Mesenchymal stem cell (in vitro differentiated cells and primary cell): ENCODE data around the gene AUTS2.

Experiments
- DNase-seq: peaks from one replicate; pipeline ENCODE4 v3.0.0-alpha.2; 2013
- H2AFZ ChIP-seq: one replicate; pipeline ENCODE4 v1.6.1; 2013; ENCODE audit warnings: low read depth, mild to moderate bottlenecking, control low read depth, inconsistent platforms, low read length, moderate library complexity
- H2AK5ac ChIP-seq: 2 replicates; pipeline ENCODE4 v1.6.1; 2013; ENCODE audit warnings: low read length, moderate library complexity, mild to moderate bottlenecking, inconsistent platforms; ENCODE audit not compliant: severe bottlenecking
- H2BK120ac ChIP-seq: one replicate; pipeline ENCODE4 v1.6.1; 2013; ENCODE audit warnings: low read depth, mild to moderate bottlenecking, inconsistent platforms, low read length, moderate library complexity
- H2BK12ac ChIP-seq, 2 experiments: one replicate each; pipeline ENCODE4 v1.6.1; 2013; ENCODE audit warnings: inconsistent platforms in 2 of 2, low read length in 2 of 2, mild to moderate bottlenecking in 2 of 2, moderate library complexity in 2 of 2, control low read depth in 1 of 2
- H2BK15ac ChIP-seq: one replicate; pipeline ENCODE4 v1.6.1; 2013; ENCODE audit warnings: mild to moderate bottlenecking, low read depth, inconsistent platforms; ENCODE audit not compliant: poor library complexity, severe bottlenecking
- H2BK5ac ChIP-seq: 2 replicates; pipeline ENCODE4 v1.6.1; 2013; ENCODE audit warnings: low read depth, mild to moderate bottlenecking, low read length, control low read depth, inconsistent platforms; ENCODE audit not compliant: poor library complexity, severe bottlenecking
- H3K14ac ChIP-seq, 2 experiments: one replicate each; pipeline ENCODE4 v1.6.1; 2013; ENCODE audit warnings: inconsistent platforms in 2 of 2, low read length in 2 of 2, control low read depth in 1 of 2, mild to moderate bottlenecking in 1 of 2, moderate library complexity in 1 of 2
- H3K18ac ChIP-seq, 2 experiments: one replicate each; pipeline ENCODE4 v1.6.1; 2013; ENCODE audit warnings: inconsistent platforms in 2 of 2, low read length in 2 of 2, control low read depth in 1 of 2, low read depth in 1 of 2, mild to moderate bottlenecking in 1 of 2
- H3K23ac ChIP-seq, 2 experiments: one replicate each; pipeline ENCODE4 v1.6.1; 2013; ENCODE audit warnings: inconsistent platforms in 2 of 2, low read length in 2 of 2, mild to moderate bottlenecking in 2 of 2, moderate library complexity in 2 of 2, control low read depth in 1 of 2
- H3K27ac ChIP-seq: 2 replicates; pipeline ENCODE4 v1.5.1; 2013; ENCODE audit warnings: mild to moderate bottlenecking, moderate library complexity, low read length, control low read depth, inconsistent platforms; ENCODE audit not compliant: poor library complexity, severe bottlenecking
- H3K27me3 ChIP-seq, 2 experiments: 2 replicates each; pipeline versions ENCODE4 v1.6.1 to v1.7.0; 2013; ENCODE audit warnings: low read length in 2 of 2, mild to moderate bottlenecking in 2 of 2, moderate library complexity in 2 of 2, control low read depth in 1 of 2, inconsistent platforms in 1 of 2; ENCODE audit not compliant: control insufficient read depth in 1 of 2, insufficient read depth in 1 of 2
- H3K36me3 ChIP-seq, 2 experiments: 2 replicates each; pipeline versions ENCODE4 v1.6.1 to v1.7.0; 2013; ENCODE audit warnings: low read length in 2 of 2, control low read depth in 1 of 2, inconsistent platforms in 1 of 2, low read depth in 1 of 2, mild to moderate bottlenecking in 1 of 2; ENCODE audit not compliant: insufficient read depth in 2 of 2, control insufficient read depth in 1 of 2
- H3K4ac ChIP-seq, 2 experiments: one replicate each; pipeline ENCODE4 v1.6.1; 2013; ENCODE audit warnings: inconsistent platforms in 2 of 2, low read length in 2 of 2, mild to moderate bottlenecking in 2 of 2, moderate library complexity in 2 of 2, control low read depth in 1 of 2, low read depth in 1 of 2
- H3K4me1 ChIP-seq: 2 replicates; pipeline ENCODE4 v1.6.1; 2013; ENCODE audit warnings: low read depth, low read length, control low read depth; ENCODE audit not compliant: control insufficient read depth, insufficient read depth
- H3K4me2 ChIP-seq: 2 replicates; pipeline ENCODE4 v1.6.1; 2013; ENCODE audit warnings: low read length, mild to moderate bottlenecking, inconsistent platforms; ENCODE audit not compliant: poor library complexity, severe bottlenecking
- H3K4me3 ChIP-seq, 2 experiments: 2 replicates each; pipeline versions ENCODE4 v1.5.1 to v1.7.0; 2013; ENCODE audit warnings: low read length in 2 of 2, mild to moderate bottlenecking in 2 of 2, control low read depth in 1 of 2, low read depth in 1 of 2; ENCODE audit not compliant: insufficient read depth in 1 of 2
- H3K79me1 ChIP-seq: replicated peaks from 2 replicates; pipeline ENCODE4 v1.6.1; 2013; ENCODE audit warnings: mild to moderate bottlenecking, control low read depth, low read length, inconsistent platforms; ENCODE audit not compliant: poor library complexity, severe bottlenecking
- H3K9ac ChIP-seq: 2 replicates; pipeline ENCODE4 v1.7.0; 2013; ENCODE audit warnings: mild to moderate bottlenecking, low read length, moderate library complexity
- H3K9me3 ChIP-seq: 2 replicates; pipeline ENCODE4 v1.7.0; 2013; ENCODE audit warnings: mild to moderate bottlenecking, low read length; ENCODE audit not compliant: control insufficient read depth
- H4K8ac ChIP-seq: one replicate; pipeline ENCODE4 v1.6.1; 2013; ENCODE audit warnings: inconsistent platforms, mild to moderate bottlenecking, low read length, moderate library complexity
- H4K91ac ChIP-seq: one replicate; pipeline ENCODE4 v1.6.1; 2013; ENCODE audit warnings: mild to moderate bottlenecking, low read length, inconsistent platforms
- WGBS: methylation state at CpG from one replicate; pipeline ENCODE4 v1.1.7; 2013; ENCODE audit warnings: mixed read lengths; 5-methylcytosine and 5-hydroxymethylcytosine counted together

AUTS2 gene

GRCh38 chr7:70667406-70667805 is 1069.1 kb downstream of the AUTS2 start:
- no peaks in the 10 kb centered on the region for H3K79me1 ChIP-seq
- no peak overlapping the region for H4K91ac ChIP-seq
- no peak overlapping the region for H3K4me2 ChIP-seq
- H3K23ac ChIP-seq, result no peak overlapping the region
- no peak overlapping the region for H3K18ac ChIP-seq
- H4K8ac ChIP-seq, result no peak overlapping the region
- H3K9me3 ChIP-seq, result no peaks in the 10 kb centered on the region
- H2BK12ac ChIP-seq, result no peak overlapping the region
- H2BK15ac ChIP-seq, result no peak overlapping the region
- no peak overlapping the region for H3K27ac ChIP-seq
- H3K36me3 ChIP-seq, result no peaks in the 10 kb centered on the region
- no peak overlapping the region for H2AK5ac ChIP-seq
- H2BK5ac ChIP-seq, result no peak overlapping the region
- no peak overlapping the region for H3K14ac ChIP-seq
- no peak overlapping the region for H2BK120ac ChIP-seq
- no peaks in the 10 kb centered on the region for H3K27me3 ChIP-seq
- DNase-seq, result no peak
- no peak overlapping the region for H2AFZ ChIP-seq
- WGBS, result 98% methylated on average over 2 of the region's 2 CpGs
- no peak overlapping the region for H3K9ac ChIP-seq
- no peak overlapping the region for H3K4ac ChIP-seq
- no peak overlapping the region for H3K4me3 ChIP-seq
- no peaks in the 10 kb centered on the region for H3K4me1 ChIP-seq

- H3K27me3 ChIP-seq, result no peaks in the 10 kb centered on the region
- no peak overlapping the region for H2AFZ ChIP-seq
- H3K9me3 ChIP-seq, result no peaks in the 10 kb centered on the region
- H2BK15ac ChIP-seq, result no peak overlapping the region
- DNase-seq, result no peak
- H3K18ac ChIP-seq, result no peak overlapping the region
- H3K4me2 ChIP-seq, result no peak overlapping the region
- no peak overlapping the region for H2BK5ac ChIP-seq
- no peak overlapping the region for H3K23ac ChIP-seq
- no peak overlapping the region for H4K8ac ChIP-seq
- H3K79me1 ChIP-seq, result no peaks in the 10 kb centered on the region
- H3K14ac ChIP-seq, result no peak overlapping the region
- H2AK5ac ChIP-seq, result no peak overlapping the region
- H4K91ac ChIP-seq, result no peak overlapping the region
- H2BK12ac ChIP-seq, result no peak overlapping the region
- H3K4ac ChIP-seq, result no peak overlapping the region
- H3K9ac ChIP-seq, result no peak overlapping the region
- H3K36me3 ChIP-seq, result no peaks in the 10 kb centered on the region
- no peak overlapping the region for H3K4me3 ChIP-seq
- H3K27ac ChIP-seq, result no peak overlapping the region
- H2BK120ac ChIP-seq, result no peak overlapping the region
- 87% methylated on average over 13 of the region's 16 CpGs for WGBS
- H3K4me1 ChIP-seq, result no peaks in the 10 kb centered on the region
These were observed 1070.5 kb downstream of the AUTS2 start for GRCh38 chr7:70668606-70669358.

GRCh38 chr7:70669854-70670253 is 1071.6 kb downstream of the AUTS2 start:
- Histone ChIP-seq H3K9ac (no peak overlapping the region), H2BK120ac (no peak overlapping the region), H4K91ac (no peak overlapping the region), H3K4ac (no peak overlapping the region), H3K79me1 (no peaks in the 10 kb centered on the region), H3K14ac (no peak overlapping the region), H2BK12ac (no peak overlapping the region), H3K27me3 (no peaks in the 10 kb centered on the region), H4K8ac (no peak overlapping the region), H2BK15ac (no peak overlapping the region), H3K36me3 (no peaks in the 10 kb centered on the region), H3K4me3 (no peak overlapping the region), H3K18ac (no peak overlapping the region), H2AK5ac (no peak overlapping the region), H3K4me2 (no peak overlapping the region), H2BK5ac (no peak overlapping the region), H3K4me1 (no peaks in the 10 kb centered on the region), H3K27ac (no peak overlapping the region), H3K9me3 (no peaks in the 10 kb centered on the region), H3K23ac (no peak overlapping the region), H2AFZ (no peak overlapping the region)
- no peak for DNase-seq
- WGBS, result 96% methylated on average over 8 of the region's 8 CpGs

- no peak overlapping the region for H2AFZ ChIP-seq
- no peaks in the 10 kb centered on the region for H3K27me3 ChIP-seq
- no peak overlapping the region for H2BK12ac ChIP-seq
- WGBS, result 67% methylated on average over 6 of the region's 7 CpGs
- no peaks in the 10 kb centered on the region for H3K79me1 ChIP-seq
- H3K27ac ChIP-seq, result no peak overlapping the region
- H4K8ac ChIP-seq, result no peak overlapping the region
- H3K18ac ChIP-seq, result no peak overlapping the region
- H2BK5ac ChIP-seq, result no peak overlapping the region
- no peak overlapping the region for H3K4me3 ChIP-seq
- H3K9me3 ChIP-seq, result no peaks in the 10 kb centered on the region
- no peaks in the 10 kb centered on the region for H3K4me1 ChIP-seq
- H3K4me2 ChIP-seq, result no peak overlapping the region
- no peak overlapping the region for H4K91ac ChIP-seq
- no peak overlapping the region for H3K14ac ChIP-seq
- no peak for DNase-seq
- no peak overlapping the region for H3K9ac ChIP-seq
- H2BK120ac ChIP-seq, result no peak overlapping the region
- no peaks in the 10 kb centered on the region for H3K36me3 ChIP-seq
- no peak overlapping the region for H3K23ac ChIP-seq
- H2BK15ac ChIP-seq, result no peak overlapping the region
- H2AK5ac ChIP-seq, result no peak overlapping the region
- no peak overlapping the region for H3K4ac ChIP-seq
These were observed 1072.0 kb downstream of the AUTS2 start for GRCh38 chr7:70670288-70670687.
